HG03520 (cell line): Measurements from ENCODE around the gene CLDN15.
A peak's percentile ranks its signal among the peaks of the same experiment; 100 is the strongest.
"Not testable (repeated sequence)": the region's sequence is repeated elsewhere in the genome, so short reads cannot be mapped to it uniquely, and the experiment has no call there.

ENCODE experiments used
- ATAC-seq: cut with Tn5 transposase; IDR thresholded peaks from one replicate; pipeline ENCODE4 v1.9.1; 2021; ENCODE audit warnings: mild to moderate bottlenecking, moderate library complexity; ENCODE audit not compliant: unreplicated experiment

The CLDN15 gene, protein sequence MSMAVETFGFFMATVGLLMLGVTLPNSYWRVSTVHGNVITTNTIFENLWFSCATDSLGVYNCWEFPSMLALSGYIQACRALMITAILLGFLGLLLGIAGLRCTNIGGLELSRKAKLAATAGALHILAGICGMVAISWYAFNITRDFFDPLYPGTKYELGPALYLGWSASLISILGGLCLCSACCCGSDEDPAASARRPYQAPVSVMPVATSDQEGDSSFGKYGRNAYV

DNA sequence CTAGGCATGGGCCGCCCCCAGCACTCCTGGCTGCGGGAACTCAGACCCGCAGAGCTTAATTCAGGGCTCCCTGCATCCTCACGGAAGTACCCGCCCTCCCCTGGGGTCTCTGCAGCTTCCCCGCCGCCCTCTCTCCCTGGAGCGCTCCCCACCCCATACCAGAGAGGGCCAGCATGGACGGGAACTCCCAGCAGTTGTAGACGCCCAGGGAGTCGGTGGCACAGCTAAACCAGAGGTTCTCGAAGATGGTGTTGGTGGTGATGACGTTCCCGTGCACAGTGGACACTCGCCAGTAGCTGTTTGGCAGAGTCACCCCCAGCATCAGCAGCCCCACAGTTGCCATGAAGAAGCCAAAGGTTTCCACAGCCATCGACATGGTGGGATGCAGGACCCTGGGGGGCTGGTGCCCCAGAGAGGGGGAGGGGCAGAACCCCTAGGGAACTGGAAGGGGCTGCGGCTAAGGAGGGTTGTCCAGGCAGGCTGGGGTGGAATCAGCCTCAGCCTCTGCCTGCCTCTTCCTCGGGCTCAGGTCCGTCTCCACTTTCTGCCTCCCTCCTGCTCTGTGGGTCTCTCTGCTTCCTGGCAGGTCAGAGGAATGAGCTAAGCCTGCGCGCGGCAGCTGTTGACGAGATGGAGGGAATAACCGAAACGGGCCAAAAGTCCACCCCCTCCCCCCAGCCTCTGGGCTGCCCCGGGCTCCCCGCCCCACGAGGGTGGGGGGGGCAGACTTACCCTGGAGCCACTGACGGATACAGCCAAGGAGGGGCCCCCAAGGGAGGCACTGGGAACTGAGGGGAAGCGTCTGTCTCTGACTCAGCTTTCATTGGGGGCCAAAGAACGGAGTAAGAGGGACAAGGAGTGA, at the start of gene CLDN15:
CLDN15 (minus strand) TSS at position 597 of the 862 bp plus-strand sequence; CDS start at position 376, 221 bp downstream.
- ATAC-seq: no peak

DNA sequence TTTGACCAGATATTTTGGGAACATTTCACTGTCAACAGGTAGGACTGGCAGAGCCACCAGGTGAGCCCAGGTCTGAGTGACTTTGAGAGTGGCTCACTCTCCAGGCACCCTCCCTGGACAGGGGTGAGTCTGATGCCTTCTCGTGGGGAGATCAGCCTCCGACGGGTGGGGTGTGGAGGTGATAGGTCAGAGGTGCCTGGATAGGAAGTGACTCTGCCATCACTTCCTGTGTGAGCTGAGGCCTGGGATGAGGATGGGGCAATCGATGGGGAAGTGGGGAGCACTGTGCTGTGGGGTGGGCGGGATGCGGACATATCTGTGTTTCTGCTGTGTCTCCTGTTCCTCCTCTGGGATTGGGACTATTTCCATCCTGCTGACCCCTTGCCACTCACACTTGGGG, 49.4 kb upstream of the CLDN15 start:
- no peak for ATAC-seq

DNA sequence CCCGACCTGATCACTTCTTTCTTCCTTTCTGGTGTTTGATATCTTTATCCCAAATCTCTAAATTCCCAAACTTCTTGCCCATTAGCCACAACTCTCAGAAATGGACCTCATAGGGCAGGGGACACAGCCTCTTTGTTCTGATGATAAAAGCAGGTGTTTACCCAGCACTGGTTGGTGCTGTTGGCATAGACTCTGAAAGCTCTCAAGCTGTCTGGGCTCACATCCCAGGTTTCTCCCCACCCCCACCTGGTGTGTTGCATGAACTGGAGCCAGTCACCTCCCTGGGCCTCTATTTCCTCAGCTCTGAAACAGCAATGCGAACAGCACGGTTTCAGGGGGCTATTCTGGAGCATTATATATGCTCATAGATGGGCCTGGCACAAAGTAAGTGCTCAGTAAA, 48.3 kb upstream of the CLDN15 start:
- not testable (repeated sequence) for ATAC-seq

DNA sequence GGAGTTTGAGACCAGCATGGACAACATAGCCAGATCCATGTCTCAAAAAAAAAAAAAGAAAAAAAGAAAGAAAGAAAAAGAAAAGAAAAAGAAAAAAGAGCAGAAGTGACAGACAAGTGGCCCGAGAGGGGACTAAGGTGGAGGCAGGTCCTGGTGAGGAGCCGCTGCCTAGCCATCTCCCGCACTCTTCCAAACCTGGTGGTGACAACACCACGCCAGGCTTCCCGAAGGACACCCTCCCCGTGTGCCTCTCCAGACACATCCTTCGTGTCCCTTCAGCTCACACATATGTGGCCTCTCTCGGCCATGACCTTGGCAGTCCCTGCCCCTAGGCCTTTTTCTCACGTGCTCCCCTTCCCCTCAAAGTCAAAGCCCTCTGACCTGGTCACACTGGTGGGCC, 47.6 kb upstream of the CLDN15 start:
- no peak for ATAC-seq

DNA sequence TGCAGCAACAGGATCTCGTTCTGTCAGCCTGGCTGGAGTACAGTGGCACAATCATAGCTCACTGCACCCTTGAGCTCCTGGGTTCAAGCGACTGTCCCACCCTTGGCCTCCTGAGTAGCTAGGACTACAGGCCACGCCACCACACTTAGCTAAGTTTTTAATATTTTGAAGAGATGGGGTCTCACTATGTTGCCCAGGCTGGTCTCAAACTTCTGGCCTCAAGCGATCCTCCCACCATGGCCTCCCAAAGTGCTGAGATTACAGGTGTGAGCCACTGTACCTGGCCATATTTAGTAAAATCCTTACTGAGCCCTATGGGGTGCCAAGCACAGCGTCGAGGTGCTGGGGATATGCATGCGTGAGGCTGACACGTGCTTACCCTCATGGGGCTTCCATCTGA, 43.3 kb upstream of the CLDN15 start:
- ATAC-seq: not testable (repeated sequence)

DNA sequence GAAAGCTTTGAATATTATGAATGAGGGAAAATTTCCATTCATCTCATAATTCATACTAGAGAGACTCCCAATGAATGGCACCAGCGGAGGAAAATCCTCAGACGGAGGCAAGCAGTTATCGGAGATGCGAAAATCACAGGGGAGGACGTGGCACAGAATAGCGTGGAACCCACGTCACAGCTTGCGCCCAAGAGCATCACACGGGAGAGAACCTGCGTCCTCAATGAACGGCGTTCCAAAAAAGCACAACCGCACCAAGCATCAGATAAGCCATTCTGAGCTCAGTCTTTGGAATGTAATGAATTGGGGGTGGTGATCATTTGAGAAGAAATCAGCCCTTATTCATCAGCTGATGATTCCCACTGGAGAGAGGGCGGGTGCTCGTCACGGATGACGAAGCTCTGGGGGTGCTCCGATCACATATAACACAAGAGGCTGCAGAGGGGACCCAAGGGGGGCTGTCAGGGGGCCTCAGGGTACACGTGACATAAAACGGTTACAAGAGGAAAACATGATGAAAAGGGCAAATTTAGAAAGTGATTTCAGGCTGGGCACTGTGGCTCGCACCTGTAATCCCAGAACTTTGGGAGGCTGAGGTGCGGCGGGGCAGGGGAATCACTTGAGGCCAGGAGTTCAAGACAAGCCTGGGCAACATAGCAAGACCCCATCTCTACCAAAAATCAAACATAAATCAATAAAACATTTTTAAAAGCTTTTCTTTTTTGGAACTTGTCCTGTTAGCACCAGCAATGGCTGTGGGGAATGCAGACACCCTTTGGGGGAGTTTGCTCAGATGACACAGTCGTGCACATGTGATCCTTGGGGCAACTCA, 41.1 kb upstream of the CLDN15 start:
- ATAC-seq: no peak

DNA sequence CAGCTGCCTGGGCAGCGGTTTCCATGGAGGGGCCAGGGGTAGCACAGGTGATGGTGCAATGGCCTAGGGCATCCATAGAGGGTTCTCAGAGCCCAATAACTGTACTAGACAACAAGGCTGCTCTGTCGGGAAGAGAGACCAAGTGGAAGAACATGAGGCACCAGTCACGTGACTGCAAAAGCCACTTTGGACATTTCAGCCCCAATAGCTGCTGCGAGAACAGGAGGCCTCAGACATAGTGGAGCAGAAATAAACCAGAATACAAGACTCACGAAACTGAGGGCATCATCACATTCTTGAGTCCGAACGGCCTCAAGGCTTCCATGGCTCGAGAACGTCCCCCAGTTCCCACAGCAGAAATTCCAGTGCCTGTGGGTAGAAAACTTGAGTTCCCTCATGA, 39.6 kb upstream of the CLDN15 start:
- no peak for ATAC-seq

DNA sequence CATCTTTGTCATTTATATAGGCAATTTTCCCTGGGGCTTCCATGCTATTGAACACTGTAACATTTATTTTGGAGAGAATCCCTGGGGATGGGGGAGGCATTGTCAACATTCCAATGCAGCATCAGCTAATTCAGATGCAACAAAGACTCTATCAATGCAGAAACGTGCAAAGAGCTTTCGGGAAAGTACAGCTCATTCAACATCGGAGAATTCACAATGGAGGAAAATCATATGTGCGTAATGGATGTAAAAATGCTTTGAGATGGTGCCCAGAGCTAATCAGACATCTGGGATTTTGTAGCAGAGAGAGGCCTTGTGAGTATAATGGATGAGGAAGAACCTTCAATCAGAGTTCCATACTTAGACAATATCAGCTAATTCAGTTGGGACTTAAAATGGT, 35.6 kb upstream of the CLDN15 start:
- ATAC-seq: no peak

DNA sequence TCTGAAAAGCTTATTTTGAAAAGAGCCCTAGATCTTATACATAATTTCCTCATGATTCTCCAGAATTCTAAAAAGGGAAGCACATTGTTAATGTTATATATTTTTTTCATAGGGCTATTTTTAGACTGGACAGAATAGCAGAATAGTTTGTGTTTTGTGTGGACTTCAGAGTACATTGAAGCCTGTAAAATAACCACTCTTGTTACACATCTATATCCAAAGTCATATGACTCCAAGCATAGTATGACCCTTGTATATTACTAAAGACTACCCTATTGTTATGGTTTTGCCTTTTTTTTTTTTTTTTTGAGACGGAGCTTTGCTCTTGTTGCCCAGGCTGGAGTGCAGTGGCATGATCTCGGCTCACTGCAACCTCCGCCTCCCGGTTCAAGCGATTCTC, 33.4 kb upstream of the CLDN15 start:
- ATAC-seq: no peak

DNA sequence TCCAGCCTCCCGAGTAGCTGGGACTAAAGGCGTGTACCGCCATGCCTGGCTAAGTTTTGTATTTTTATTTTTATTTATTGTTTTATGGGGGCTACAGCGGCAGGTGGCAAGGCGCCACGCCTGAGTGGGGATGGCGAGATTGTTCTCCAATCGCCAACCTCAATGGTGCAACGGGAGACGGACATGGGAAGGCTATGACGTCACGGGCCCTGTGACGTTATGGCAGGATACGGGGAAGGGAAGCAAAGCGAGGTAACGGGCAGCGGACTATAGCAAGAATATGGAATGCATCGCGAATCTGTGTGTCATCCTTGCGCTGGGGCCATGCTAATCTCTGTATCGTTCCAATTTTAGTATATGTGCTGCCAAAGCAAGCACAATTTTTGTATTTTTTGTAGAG, 32.1 kb upstream of the CLDN15 start:
- no peak for ATAC-seq

DNA sequence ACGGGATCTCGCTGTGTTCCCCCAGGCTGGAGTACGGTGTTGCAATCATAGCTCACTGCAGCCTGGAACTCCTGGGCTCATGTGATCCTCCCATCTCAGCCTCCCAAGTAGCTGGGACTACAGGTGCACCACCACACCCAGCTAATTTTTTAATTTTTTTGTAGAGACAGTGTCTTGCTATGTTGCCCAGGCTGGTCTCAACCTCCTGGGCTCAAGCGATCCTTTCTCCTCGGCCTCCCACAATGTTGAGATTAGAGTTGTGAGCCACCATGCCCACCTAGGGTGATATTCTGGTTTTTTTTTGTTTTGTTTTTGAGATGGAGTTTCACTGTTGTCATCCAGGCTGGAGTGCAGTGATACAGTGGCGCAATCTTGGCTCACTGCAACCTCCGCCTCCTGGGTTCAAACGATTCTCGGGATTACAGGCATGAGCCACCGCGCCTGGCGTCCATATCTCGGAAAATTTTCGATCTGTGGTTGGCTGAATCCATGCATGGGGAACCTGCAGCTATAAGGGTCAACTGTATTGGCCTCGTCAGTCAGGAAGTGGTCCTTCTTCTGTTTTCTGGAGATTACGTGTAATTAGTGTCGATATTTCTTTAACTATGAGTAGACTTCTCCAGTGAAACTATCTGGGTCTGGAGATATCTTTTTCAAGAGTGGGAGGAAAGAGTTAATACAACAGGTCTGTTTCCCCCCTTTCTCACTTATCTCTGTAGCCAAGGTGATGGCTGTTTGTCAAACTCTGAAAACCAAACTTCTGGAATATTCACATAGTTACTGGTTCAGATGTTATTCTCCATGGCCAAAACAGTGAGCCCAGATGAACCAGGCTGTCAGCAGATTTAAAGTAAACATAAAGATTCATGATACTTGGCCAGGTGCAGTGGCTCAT, 28.3 kb upstream of the CLDN15 start:
- ATAC-seq: no peak

DNA sequence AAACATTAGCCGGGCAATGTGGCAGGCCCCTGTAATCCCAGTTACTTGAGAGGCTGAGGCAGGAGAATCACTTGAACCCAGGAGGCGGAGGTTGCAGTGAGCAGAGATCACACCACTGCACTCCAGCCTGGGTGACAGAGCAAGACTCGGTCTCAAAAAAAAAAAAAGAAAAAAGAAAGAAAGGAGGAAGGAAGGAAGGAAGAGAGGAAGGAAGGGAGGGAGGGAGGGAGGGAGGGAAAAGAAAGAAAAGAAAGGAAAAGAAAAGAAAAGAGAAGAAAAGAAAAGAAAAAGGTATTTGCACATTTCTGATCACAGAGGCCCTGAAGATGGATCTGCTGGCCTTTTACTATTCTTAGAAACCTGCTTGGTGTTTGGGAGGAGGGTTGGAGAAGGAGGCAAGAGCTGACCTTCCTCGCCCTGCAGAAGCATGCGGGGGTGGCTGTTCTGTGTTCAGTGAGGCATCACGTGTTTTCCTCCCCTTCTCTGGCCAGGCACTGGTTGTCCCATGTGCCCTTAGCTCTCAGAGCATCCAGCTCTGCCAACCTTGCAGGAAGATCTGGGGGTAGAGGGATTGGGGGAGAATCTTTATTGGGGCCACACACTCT, 26.6 kb upstream of the CLDN15 start:
- not testable (repeated sequence) for ATAC-seq

DNA sequence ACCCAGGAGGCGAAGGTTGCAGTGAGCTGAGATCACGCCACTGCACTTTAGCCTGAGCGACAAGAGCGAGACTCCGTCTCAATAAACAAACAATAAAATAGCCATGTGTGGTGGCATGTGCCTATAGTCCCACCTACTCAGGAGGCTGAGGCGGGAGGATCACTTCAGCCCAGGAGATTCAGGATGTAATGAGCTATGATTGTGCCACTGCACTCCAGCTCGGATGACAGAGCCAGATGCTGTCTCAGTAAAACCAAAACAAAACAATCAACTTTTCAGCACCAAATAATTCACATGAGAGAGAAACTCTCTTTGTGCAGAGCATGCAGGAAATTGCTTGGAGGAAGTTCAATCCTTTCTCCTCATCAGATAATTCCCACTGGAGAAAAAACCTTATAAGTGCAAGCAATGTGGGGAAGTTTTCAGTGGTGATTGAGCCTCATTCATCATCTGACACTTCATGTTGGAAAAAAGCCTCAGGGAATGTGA, 20.7 kb upstream of the CLDN15 start:
- no peak for ATAC-seq

DNA sequence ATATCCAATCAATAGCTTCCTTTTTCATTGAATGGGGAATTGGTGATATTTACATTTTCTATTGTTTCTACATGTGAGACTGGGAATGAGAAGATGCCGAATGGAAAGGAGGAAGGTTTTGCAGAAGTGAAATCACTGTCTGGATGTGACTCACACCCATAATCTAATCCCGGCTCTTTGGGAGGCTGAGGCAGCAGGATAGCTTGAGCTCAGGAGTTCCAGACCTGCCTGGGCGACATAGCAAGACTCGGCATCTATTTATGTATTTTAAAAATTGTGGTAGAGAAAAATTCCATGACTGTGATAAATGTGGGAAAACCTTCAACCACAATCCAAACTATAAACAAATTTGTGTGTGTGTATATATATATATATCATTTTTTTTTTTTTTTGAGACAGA, 18.2 kb upstream of the CLDN15 start:
- ATAC-seq: no peak

DNA sequence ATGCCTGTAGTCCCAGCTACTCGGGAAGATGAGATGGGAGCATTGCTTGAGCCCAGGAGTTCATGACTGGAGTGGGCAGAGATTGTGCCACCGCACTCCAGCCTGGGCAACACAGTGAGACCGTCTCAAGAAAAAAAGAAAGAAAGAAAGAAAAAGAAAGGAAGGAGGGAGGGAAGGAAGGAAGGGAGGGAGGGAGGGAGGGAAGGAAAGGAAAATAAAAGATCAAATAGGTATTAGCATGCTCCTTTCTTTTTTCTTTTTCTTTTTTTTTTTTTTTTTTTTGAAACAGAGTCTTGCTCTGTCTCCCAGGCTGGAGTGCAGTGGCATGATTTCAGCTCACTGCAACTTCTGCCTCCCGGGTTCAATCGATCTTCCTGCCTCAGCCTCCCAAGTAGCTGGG, 15.6 kb upstream of the CLDN15 start:
- not testable (repeated sequence) for ATAC-seq

DNA sequence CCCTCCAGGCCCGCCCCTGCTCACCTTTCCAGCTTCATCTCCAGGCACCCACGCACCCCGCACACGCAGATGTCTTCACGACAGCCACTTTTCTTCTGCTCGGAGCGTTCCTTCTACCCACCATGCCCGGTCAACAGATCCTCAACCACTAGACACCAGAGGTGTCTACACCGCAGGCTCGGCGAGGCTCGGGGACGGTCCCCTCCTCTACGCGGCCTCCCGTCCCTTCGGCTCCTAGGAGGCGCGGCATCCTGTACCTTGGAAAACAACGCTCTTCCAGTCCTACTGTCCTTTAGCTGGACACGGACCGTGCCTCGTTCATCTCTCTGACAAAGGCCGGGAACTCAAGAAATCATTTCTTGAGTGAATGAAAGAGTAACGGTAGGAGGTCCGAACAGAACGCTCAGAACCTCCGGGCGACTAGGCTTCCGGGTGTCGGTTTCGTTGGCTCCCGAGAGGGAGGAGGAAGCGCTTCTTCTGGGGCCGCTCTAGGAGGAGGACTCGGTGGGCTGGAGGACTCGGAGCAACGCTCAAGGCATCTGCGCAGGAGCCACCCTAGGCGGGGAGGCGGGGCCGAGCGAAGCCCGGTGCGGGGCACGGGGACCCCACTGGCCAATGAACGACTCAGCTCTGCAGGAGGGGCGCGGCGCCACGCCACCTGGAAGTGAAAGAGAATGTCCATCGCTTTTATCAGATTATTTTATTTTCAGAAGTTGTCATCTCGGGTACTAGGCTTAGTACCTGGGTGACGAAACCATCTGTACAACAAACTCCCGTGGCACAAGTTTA, 14.5 kb upstream of the CLDN15 start:
- ATAC-seq: peak; percentile 99

DNA sequence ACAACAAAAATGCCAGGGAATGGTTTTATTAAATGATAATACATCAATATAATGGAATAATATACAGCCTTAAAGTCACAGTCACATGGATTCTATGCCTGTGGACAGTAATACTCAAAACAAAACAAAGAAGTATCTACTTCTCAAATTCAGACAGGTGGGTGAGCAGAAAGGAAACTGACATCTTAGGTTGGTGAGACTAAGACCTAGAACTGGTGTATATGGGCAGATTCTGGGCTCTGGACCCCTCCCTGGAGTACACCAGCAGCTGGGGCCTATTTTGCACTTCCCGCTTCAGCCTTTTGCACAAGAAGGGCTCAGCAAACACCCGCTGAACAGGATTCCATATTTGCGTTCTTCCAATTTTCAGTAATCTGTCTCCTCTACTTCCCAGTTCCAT, 12.7 kb upstream of the CLDN15 start:
- no peak for ATAC-seq

DNA sequence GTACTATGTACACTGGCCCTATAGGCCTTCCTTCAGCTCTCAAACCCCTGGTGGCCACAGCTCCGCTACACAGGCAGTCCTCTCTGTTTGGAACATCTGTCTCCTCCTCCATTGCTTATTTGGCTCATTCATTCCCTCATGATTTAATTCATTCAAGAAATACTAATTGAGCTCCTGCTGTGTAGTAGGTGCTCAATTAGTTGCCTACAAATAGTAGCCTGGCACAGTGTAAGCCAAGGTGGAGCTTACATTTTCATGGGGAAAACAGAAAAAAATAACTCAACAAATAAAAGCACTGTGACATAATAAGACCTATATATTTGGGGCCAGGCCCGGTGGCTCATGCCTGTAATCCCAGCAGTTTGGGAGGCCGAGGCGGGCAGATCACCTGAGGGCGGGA, 10.7 kb upstream of the CLDN15 start:
- ATAC-seq: no peak

DNA sequence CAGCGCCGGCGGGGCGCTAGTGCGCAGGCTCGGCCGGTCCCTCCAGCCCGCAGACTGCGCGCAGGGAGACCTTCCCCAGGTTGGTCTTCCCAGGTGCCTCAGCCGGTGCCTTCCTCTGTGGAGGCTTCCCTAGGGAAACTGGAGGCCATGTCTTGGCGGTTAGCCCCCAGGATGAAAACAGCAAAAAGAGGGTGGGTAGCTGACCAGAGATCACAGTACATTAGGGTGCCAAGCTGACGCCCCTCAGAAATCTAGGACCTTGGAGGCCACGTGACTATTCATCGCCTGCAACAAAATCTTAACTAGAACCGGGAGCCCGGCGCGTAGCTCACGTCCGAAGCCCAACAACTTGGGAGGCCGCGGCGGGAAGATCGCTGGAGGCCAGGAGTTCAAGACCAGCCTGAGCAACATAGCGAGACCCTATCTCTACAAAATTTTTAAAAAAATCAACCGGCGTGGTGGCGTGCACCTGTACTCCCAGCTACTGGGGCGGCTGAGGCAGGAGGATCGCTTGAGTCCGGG, 7.6 kb upstream of the CLDN15 start:
- no peak for ATAC-seq
